NB4 (cell line): ENCODE data around the gene LRCOL1.

Source experiments
- POLR2A ChIP-seq: IDR thresholded peaks from 2 replicates; pipeline ENCODE4 v1.6.1; 2011; ENCODE audit warnings: mild to moderate bottlenecking; ENCODE audit not compliant: insufficient read length; ENCODE audit errors: extremely low read depth
- TF ChIP-seq, protein P1 (sequence below): IDR thresholded peaks from one replicate; pipeline ENCODE4 v1.5.1; 2012; ENCODE audit warnings: low read depth, low read length
- TF ChIP-seq, protein P2 (sequence below): IDR thresholded peaks from 2 replicates; pipeline ENCODE4 v1.6.1; 2011; ENCODE audit warnings: low read depth, low read length

DNA sequence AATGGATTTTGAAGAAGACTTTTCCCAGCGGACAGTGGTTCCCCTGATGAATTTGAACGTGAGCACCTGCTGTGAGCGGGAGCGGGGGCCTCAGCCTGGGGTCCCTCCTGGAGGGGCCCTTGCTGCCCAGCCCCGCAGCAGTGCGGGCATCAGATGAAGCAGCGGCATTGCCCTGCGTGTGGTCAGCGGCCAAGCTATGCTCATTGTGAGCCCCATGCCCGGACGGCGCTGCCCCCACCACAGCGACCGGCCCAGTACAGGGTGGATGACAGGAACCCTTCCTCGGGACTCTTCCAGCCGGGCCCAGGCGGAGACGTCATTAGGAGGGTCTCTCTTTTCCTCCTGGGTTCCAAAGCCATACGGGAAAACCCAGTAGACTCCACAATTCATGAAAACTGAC is 3.5 kb downstream of the LRCOL1 start:
- TF ChIP-seq, protein P1, sequence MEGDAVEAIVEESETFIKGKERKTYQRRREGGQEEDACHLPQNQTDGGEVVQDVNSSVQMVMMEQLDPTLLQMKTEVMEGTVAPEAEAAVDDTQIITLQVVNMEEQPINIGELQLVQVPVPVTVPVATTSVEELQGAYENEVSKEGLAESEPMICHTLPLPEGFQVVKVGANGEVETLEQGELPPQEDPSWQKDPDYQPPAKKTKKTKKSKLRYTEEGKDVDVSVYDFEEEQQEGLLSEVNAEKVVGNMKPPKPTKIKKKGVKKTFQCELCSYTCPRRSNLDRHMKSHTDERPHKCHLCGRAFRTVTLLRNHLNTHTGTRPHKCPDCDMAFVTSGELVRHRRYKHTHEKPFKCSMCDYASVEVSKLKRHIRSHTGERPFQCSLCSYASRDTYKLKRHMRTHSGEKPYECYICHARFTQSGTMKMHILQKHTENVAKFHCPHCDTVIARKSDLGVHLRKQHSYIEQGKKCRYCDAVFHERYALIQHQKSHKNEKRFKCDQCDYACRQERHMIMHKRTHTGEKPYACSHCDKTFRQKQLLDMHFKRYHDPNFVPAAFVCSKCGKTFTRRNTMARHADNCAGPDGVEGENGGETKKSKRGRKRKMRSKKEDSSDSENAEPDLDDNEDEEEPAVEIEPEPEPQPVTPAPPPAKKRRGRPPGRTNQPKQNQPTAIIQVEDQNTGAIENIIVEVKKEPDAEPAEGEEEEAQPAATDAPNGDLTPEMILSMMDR: no peak
- TF ChIP-seq POLR2A: no peak
- TF ChIP-seq, protein P2, sequence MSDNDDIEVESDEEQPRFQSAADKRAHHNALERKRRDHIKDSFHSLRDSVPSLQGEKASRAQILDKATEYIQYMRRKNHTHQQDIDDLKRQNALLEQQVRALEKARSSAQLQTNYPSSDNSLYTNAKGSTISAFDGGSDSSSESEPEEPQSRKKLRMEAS: no peak
